T-helper 1 cell treated with Interleukin-12 subunit alpha and Interleukin-12 subunit beta and Interleukin-4 antibody, amounts not matched to agents 30 ng/mL and 1 ng/mL, for 36 hours (primary cell): ENCODE data around the gene AKAP13. TPM values are rescaled to one million over a fixed set of nuclear protein-coding genes. Genes with fewer than 3 reads are reported as not detected.
"Not testable (repeated sequence)": the region's sequence is repeated elsewhere in the genome, so short reads cannot be mapped to it uniquely, and the experiment has no call there.

Experiments
- intact Hi-C: fragments of 100-400 bp; cut with micrococcal nuclease; formaldehyde crosslinking; loops from one replicate; pipeline ENCODE4 v1.15.1; 2024
- total RNA-seq: library from RNA; stranded (reverse); gene quantifications from 2 replicates; pipeline ENCODE4 v1.2.3, GENCODE V29; 2022

Gene AKAP13
- total RNA-seq, 1 donor from 2014 or later, result 184 TPM

DNA sequence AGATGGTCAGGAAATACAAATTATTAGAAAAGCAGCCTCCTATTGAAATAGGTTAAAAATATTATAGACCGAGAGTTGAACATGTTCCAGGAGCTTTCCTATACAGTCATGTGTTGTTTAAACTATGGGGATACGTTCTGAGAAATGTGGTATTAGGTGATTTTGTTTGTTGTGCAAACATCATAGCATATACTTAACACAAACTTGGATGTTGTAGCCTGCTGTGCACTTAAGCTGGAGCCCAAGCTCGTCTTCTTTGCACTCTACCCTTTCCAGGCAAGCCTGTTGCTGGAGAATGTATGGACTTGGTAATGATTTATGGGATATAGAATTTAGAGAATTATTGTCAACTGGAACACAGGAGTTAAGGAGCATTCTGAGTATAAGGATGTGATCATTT, 140.2 kb downstream of the AKAP13 start:
- intact Hi-C loops, result no loop called here

DNA sequence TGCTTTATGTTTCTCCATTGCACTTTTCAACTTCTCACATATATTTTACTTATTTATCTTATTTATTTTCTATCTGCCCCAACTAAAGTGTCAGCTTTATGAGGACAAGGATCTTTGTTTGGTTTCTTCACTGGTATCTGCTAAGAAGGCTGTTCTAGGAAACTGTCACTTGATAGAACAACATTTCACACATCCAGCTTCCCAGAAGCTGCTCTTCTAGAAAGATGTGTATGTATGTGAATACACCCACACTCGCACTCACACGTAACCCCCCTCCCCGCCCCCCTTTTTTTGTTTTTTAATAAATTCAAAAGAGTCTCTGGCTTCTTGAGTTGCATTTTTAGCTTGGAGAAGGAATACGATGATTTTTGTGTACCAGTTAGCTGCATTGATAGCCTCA, 143.1 kb downstream of the AKAP13 start:
- intact Hi-C loops, result no loop called here

DNA sequence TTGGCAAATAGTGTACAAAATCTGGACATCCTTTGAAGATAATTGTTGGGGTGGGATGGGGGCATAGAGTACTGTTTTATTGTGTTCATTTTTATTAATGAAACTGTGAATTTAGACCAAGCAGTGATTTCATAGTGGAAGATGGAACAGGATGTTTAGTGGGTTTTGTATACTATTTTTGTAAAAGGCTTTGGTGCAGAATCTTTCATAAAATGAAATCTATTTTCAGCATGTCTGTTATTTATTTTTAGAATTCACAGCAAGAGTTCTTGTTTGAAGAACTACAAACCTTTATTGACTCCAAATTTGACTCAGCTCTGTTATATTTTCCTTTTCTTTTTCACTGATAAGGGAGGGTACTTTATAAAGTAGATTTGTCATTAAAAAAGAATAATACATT, 145.4 kb downstream of the AKAP13 start:
- intact Hi-C loops, result no loop called here

DNA sequence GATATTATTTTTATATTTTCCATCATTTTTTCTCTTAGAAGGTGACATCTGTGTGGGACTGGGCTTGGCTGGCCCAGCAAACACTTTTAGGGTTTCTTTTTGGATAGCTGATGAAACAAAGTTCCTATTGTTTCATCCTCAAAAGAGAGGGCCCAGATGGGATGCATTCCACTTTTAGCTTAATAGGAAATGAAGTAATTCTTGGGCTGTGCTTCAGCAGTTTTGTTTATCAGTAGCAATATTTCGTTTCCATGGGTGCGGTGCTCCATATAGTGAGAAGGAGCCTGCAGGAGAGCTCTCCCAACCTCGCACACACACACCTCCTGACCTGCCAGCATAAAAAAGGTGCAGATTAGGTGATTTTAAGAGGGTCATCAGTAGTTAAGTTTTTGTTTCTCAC, 147.5 kb downstream of the AKAP13 start:
- intact Hi-C loops, result no loop called here

DNA sequence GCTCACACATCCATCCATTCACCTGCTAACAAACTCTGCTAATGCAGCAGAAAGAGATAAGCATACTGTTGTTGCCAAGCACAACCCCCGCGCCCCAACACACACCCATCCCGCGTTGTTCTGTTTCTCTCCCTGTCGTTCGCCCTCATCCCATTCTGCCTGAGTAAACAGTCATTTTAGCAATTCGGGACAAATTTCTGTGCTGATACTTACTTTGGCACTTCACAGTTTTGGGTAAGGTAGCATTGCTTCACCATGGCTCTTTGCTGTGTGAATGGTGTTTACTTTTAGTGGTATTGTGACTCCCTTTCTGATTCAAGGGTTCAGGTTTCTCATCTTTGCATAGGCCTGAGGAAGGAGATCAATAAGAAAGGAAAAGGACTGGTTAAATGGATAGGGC, 149.7 kb downstream of the AKAP13 start:
- intact Hi-C loops, result no loop called here

DNA sequence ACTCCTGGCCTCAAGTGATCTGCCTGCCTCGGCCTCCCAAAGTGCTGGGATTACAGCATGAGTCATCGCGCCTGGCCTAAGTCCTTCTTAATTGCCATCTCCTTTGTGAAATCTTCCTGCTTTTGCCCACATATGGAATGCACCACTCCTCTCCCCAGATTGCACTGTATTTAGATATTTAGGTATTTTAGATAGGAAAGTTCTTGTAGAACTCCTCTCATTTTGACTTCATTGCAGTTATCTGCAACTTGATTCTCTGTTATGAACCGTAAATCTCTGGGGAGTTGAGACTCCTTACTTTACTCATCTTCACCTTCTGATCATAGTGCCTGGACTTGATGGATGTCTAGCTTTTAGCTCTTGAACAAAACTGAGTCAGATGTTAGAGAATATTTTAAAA, 150.7 kb downstream of the AKAP13 start:
- intact Hi-C loops, result no loop called here

DNA sequence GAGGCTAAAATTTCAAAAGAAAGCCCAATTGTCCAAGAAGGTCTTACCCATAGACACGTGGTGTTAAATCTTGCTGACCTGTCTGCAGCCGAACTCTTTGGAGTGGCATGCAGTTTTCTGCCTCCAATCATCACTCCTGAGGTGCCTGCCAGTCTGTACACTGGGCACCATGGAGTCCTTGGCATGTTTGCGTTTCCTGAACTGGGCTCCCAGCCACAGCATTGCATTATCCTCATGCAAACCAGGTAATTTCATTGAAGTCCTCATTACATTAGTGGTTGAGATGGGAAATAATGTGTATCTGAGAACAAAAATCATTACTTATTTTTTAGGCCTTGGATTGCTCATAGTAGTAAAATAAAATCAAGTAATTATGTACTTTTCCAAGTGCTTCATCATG, 152.3 kb downstream of the AKAP13 start:
- intact Hi-C loops, result no loop called here

DNA sequence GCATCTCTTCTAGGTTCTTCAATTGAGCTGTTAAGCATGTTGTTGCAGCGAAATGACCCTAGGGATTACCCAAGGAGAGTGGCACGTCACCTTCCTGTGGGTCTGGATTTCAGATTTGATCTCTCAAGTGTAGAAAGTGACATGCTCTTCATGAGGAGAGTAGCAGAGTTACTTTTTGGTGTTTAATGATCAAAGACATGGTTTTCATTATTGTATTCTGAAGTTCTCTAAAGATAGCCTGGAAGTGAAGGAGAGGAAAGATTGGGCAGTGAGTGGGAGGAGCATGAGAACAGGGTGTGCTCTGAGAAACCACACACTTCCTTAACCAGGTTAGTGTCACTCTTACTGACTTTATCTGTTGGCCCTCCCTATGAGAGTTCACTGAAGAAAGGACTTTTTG, 153.6 kb downstream of the AKAP13 start:
- intact Hi-C loops, result loop anchor here (1.0 kb wide), 1 partner anchor 9 kb away; no protein-coding TSS in a partner anchor

DNA sequence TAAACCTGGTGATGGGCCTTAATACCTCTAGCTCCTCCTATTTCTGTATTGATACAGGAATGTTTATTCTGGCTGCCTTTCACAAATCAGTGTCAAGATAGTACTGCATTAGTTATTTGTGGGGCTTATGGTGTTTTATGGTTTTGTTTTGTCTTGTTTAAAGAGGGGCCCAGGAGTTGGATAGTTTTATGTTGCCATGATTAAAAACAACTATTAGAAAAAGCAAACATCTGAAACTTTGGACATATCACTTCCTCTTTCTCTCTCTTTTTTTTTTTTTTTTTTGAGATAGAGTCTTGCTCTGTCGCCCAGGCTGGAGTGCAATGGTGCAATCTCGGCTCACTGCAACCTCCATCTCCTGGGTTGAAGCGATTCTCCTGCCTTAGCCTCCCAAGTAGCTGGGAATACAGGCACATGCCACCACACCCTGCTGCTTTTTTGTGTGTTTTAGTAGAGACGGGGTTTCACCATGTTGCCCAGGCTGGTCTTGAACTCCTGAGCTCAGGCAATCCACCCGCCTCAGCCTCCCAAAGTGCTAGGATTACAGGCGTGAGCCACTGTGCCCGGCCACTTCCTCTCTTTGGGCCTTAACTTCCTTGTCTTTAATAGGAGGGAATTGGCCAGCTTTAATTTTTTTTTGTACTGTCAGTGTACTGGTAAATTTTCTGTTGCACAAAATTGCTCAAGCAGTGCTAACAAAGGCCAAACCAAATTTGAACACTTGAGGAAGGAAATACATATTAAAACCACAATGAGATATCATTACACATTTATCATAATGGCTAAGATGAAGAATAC, 155.3 kb downstream of the AKAP13 start:
- intact Hi-C loops, result not testable (repeated sequence)

DNA sequence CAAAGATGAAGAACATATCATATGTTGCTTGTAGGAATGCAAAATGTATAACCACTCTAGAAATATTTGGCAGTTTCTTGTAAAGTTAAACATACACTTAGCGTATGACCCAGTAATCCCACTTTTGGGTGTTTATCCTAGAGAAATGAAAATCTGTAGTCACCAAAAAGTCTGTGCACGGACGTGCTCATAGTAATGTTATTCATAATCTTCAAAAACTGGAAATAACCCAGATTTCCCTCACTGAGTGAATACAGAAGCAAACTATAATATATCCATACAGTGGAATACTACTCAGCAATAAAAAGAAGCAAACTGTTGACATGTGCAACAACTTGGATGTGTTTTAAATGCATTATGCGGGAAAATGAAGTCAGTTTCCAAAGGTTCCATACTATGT, 155.9 kb downstream of the AKAP13 start:
- intact Hi-C loops, result no loop called here

DNA sequence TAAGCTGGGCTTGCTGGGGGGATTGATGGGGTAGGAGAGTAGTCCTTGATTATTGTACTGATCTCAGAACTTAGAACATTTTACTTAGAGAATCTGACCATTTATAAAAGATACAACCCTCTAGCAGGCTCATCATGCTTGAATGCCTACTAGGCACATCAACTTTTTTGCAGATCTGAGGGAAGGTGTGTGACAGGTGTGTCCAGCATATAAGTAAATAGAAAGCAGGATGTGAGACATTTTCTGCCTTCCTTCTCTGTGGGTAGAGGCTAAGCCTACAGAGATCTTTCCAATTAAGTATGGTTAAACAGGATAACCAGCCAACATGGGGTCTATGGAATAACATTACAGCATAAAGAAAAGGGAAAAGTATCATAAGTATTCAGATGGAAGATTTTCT, 159.1 kb downstream of the AKAP13 start:
- intact Hi-C loops, result no loop called here

DNA sequence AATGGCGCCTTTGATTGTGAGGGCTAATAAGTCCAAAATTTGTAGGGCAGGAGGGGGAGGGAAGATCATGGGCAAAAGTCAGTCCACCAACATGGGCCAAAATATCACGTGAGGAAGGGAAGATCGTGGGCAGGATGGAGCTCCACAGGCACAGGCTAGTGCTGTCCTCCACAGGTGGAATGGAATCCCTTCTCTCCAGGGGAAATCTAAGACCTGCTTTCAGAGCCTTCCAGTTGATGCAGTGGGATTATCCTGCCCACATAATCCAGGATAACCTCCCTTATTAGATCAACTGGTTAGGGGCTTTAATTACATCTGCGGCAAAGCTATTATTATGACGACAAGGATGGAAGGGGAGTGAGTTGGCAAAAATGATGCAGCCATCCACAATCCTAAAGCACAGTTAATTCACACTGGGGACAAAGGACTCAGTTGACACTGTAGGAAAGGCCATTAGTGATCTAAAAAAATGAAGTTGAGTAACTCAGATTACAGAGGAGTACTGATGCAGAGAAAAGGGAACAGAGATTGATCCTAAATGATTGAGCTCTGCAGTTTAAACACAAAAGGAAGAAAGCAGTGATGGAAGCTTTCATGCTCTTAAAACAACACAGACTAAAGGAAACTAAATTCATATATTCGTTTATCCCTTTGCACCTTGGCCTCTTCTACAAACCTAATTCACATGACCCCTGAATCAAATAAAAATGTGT, 159.8 kb downstream of the AKAP13 start:
- intact Hi-C loops, result loop anchor here (5.0 to 10.0 kb wide), 5 partner anchors 55 to 163 kb away; no protein-coding TSS in a partner anchor

DNA sequence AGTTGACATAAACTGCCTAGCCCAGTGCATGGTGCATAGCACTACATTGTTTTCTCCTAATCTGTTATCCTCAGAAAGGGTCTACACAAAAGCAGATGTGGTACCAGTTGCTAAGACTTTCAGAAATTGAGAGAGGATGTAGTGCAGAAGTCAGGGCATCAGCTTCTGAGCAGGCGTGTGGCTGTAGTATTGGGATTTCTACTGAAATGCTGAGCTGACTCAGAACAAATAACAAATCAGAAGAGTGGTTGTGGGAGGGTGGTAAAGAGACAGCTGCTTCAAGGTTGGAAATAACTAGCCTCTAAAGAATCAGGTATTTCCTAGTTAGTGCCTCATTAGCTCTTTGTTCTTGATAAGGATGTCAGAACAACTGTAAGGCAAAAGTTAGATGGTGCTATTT, 161.3 kb downstream of the AKAP13 start:
- intact Hi-C loops, result loop anchor here (1.0 to 10.0 kb wide), 7 partner anchors 10 to 164 kb away; no protein-coding TSS in a partner anchor

DNA sequence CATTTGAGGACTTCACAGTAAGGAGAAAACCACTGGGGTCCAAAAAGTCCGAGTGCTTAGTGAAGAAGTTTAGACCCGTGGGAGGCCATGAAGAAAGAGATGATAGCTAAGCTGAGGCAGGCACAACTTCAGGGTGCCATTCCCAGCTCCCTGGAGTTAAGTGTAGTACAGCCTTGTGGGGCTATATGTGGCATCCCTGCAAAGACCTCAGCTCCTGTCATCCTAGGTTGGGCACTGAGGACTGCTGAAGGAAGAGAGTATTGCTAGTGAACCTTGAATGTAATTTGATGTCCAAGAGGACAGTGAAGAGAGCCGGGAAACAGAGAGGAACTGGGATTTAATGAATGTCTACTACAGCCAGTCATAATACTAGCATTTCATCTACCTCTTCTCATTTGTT, 162.1 kb downstream of the AKAP13 start:
- intact Hi-C loops, result loop anchor here (1.0 to 10.0 kb wide), 7 partner anchors 9 to 165 kb away; no protein-coding TSS in a partner anchor

DNA sequence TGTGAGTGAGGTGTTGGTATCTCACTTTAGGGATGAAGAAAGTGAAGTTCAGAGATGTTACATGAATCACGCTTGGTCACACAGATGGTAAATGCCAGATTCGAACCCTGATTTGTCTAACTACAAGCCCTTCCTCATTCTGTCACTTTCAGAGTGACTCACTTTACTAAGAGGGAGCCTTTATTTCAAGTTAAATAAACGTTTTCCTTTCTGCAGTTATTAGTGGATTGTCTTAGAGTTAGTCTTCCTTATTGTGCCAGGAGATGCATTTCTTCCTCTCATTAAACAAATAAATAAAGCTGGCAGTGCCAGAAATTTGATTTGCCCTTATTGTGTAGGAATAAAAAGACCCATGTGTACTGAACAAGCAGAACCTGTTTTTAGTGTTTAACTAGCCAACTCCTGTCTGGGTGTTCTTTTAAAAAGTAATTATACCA, 162.5 kb downstream of the AKAP13 start:
- intact Hi-C loops, result loop anchor here (1.0 to 10.0 kb wide), 9 partner anchors 8 to 166 kb away; no protein-coding TSS in a partner anchor

DNA sequence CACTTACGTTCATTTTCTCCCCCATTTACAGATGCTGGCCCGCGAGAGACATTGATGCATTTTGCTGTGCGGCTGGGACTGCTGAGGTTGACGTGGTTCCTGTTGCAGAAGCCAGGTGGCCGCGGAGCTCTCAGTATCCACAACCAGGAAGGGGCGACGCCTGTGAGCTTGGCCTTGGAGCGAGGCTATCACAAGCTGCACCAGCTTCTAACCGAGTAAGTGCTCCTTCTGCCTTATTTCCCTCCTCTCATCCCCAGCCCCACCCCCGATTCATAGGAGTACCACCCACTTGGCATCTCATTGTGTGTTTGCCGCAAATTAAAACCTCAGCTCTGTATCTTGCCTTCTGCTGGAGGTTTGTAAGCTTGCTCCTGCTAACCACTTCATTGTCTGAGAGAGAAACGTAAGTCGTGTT, 163.3 kb downstream of the AKAP13 start:
- intact Hi-C loops, result loop anchor here (1.0 to 10.0 kb wide), 8 partner anchors 9 to 166 kb away; no protein-coding TSS in a partner anchor

DNA sequence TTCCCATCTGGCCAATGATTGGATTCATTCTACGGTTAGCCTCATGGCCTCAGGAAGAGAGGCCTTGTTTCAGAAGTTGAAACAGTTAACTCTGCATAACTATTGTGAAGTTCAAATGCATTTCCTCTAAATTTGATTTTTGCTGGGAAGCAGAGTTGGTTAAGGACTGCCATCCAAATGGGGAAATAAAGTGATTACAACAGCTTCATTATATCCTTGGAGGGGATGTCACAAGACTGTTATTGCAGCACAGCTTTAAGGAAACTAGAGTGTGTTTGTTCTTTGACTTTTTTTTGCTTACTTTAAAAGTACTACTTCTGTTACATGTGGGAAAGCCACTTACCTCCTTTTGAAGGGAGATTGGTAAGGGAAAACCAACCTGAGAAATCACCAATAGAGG, 164.8 kb downstream of the AKAP13 start:
- intact Hi-C loops, result loop anchor here (10.0 kb wide), 2 partner anchors 60 to 80 kb away; no protein-coding TSS in a partner anchor

DNA sequence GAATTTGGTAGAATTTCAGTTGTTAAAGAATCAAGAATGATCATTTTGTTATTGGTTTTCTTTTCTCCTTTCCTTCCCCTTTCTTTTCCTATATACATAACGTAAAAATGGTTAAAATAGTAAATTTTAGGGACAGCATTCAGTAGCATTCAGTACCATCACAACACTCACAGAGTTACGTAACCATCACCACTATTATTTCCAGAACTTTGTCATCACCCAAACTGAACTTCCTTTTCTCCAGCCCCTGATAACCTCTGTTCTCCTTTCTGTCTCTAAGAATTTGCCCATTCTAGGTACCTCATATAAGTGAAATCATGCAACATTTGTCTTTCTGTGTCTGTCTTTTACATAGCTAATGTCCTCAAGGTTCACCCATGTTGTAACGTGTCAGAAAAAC, 165.3 kb downstream of the AKAP13 start:
- intact Hi-C loops, result loop anchor here (10.0 kb wide), 2 partner anchors 61 to 79 kb away; no protein-coding TSS in a partner anchor

DNA sequence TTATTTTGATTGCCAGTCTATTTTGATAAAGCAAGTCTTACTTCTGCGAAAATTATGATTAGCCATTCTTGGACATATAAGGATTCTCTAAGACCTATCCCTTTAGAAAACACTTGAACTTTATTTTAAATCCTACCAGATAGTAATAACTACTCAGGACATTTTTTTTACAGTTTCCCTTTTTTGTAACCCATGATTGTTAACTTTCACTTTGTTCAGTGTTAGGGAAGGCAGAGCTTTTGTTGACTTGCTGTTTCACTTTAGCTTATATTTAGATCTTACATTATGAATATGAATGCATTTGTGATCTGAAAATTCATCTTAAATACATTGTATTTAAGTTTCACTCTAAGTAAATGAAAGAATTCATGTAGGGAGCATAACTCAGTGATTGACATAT, 167.0 kb downstream of the AKAP13 start:
- intact Hi-C loops, result loop anchor here (10.0 kb wide), 2 partner anchors 63 to 77 kb away; no protein-coding TSS in a partner anchor

DNA sequence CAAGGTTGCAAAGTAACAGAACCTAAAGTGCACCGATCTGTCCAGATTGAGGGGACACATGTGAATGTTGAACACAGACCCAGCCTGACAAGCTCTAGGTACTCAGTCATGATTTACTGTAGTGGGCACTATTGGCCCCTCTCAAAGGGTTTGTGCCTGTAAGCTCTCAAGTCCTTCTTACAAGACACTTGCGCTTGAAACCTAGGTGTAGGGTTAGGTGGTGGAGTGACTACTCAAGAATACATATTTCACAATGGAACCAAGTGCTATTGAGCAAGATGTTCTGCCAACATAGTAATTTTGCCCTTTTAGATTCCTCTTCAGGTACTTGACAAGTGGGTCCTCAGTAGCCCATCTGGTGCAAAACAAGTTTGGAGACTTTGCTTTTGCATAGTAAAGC, 169.9 kb downstream of the AKAP13 start:
- intact Hi-C loops, result no loop called here

DNA sequence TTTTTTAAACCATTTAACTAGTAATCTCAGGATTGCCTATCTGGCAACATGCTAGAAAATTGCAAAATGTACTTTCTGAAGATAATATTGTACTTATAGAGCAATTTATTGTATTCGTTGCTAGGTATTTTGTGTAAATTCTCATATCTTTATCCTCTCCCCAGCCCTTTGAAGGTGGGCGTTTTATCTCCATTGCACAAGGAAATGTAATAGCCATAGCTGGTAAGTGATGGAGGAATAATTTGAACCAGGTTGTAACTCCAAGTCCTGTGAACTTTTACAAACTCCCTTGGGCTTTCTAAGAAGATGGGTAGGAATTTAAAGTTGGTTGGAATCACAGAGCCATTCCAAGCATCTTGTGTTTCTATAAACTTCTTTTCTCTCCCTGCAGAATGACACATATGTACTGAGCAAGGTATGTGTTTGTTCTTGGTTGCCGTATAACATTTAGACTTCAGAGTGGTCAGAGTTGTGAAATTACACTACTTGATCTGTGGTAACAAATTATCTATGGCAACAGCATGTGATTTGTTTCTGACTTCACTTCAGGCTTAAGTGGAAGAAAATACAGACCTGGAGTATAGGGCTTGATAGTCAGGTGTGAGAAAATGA, 170.9 kb downstream of the AKAP13 start:
- intact Hi-C loops, result loop anchor here (1.0 kb wide), 1 partner anchor 9 kb away; no protein-coding TSS in a partner anchor
